Measurements from ENCODE around the gene RPL37. TPM values are rescaled to one million over a fixed set of nuclear protein-coding genes. Genes with fewer than 3 reads are reported as not detected.
"Not testable (repeated sequence)": the region's sequence is repeated elsewhere in the genome, so short reads cannot be mapped to it uniquely, and the experiment has no call there.

Gene RPL37
- total RNA-seq, 1 donor from 2014 or later: 1,632 TPM

- Mint-ChIP-seq H3K4me3 (ENCODE audit: low read depth) (no peak overlapping the region), H3K27me3 (ENCODE audit: low read depth) (peaks cover 9% of the 10 kb centered on the region), H3K9me3 (no peaks in the 10 kb centered on the region), H3K36me3 (ENCODE audit: low read depth) (peaks cover 21% of the 10 kb centered on the region), H3K4me1 (ENCODE audit: low read depth) (peaks cover 27% of the 10 kb centered on the region), H3K27ac (no peak overlapping the region)
- intact Hi-C loops (cut with micrococcal nuclease): no loop called here
- DNase-seq (ENCODE audit: low spot score): no peak
These were observed 35.8 kb downstream of the RPL37 start for GRCh38 chr5:40799258-40799657.

DNA sequence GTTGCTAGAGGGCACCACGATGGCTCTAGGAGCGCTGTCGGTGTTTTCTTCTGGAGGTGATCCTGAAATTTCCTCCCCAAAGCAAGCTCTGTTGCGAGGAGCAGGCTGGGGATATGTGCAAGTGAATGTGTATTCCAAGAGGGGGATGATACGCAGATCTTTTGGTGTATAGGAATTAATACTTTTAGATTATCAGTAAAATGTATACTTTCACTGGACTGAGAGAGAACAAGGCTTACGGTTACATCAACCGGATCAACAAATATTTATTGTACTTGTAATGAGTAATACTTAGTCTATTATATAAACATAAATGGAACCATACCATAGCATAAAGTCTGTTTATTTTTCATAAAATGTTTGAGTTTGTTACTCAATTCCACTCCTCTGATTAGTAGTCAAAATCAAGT, 36.2 kb downstream of the RPL37 start:
- Mint-ChIP-seq H3K4me1 (ENCODE audit: low read depth) (peaks cover 31% of the 10 kb centered on the region), H3K36me3 (ENCODE audit: low read depth) (peaks cover 25% of the 10 kb centered on the region), H3K27me3 (ENCODE audit: low read depth) (peaks cover 9% of the 10 kb centered on the region), H3K9me3 (no peaks in the 10 kb centered on the region), H3K4me3 (ENCODE audit: low read depth) (peak overlapping the region; percentile 82), H3K27ac (peak overlapping the region; percentile 90)
- intact Hi-C loops (cut with micrococcal nuclease): loop anchor here (1.0 kb wide), 3 partner anchors 14 to 44 kb away; partner anchors contain the start of genes RPL37 and TTC33
- DNase-seq (ENCODE audit: low spot score): no peak

GRCh38 chr5:40798012-40798800, 36.8 kb downstream of the RPL37 start, which contains the start of gene PRKAA1:
TSS of gene PRKAA1 (minus strand) at chr5:40798374. CDS start at chr5:40798189, 185 bp downstream.
- peak; percentile 86 for DNase-seq (ENCODE audit: low spot score)
- no peaks in the 10 kb centered on the region for H3K9me3 Mint-ChIP-seq
- intact Hi-C loops (cut with micrococcal nuclease): loop anchor here (1.0 kb wide), 3 partner anchors 15 to 43 kb away; partner anchors contain the start of genes RPL37 and TTC33
- H3K4me1 Mint-ChIP-seq (ENCODE audit: low read depth): peaks cover 33% of the 10 kb centered on the region
- H3K27ac Mint-ChIP-seq: peak within 1 kb of the TSS; percentile 90
- peak within 1 kb of the TSS; percentile 88 for H3K4me3 Mint-ChIP-seq (ENCODE audit: low read depth)
- peaks cover 31% of the 10 kb centered on the region for H3K36me3 Mint-ChIP-seq (ENCODE audit: low read depth)
- H3K27me3 Mint-ChIP-seq (ENCODE audit: low read depth): peaks cover 9% of the 10 kb centered on the region

DNA sequence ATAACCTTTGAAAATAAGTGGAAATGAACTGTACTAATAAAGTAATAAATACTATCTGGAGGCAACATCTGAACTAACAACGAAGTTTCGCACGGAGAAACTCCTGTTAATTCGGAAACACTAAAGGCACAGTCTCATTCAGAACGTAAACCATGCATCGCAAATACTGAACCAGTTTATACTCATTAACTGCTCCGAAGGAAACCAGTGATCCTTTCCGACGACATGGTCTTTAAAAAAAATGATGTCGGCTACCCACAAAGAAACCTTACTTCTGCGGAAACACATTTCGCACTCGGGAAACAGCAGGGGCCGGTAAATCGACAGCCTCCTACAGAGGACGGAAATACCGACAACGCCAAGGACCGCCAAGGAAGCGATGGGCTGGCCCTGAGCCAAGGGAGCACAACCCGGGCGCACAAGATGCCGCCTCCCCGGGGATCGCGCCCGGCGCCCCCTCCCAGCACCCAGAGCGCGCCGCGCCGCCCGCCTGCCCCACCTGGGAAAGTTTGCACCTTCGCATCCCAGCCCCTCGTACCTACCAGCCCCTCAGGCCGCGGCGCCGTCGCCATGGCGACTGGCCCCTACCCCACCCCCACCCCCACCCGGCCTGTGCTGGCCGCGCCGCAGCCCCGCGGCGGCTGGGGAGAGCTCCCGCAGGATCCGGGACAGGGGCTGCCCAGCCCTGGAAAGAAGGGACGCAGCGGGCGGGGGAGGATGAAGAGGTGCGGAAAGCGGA, 37.6 kb downstream of the RPL37 start:
- H3K27me3 Mint-ChIP-seq (ENCODE audit: low read depth): peaks cover 4% of the 10 kb centered on the region
- DNase-seq (ENCODE audit: low spot score): peak; percentile 68
- H3K4me1 Mint-ChIP-seq (ENCODE audit: low read depth): peaks cover 33% of the 10 kb centered on the region
- intact Hi-C loops (cut with micrococcal nuclease): loop anchor here (1.0 to 2.0 kb wide), 4 partner anchors 16 to 42 kb away; partner anchors contain the start of genes RPL37 and TTC33
- peak overlapping the region; percentile 88 for H3K4me3 Mint-ChIP-seq (ENCODE audit: low read depth)
- H3K36me3 Mint-ChIP-seq (ENCODE audit: low read depth): peaks cover 32% of the 10 kb centered on the region
- no peaks in the 10 kb centered on the region for H3K9me3 Mint-ChIP-seq
- H3K27ac Mint-ChIP-seq: peak overlapping the region; percentile 81

GRCh38 chr5:40796487-40796889, 38.5 kb downstream of the RPL37 start:
- Mint-ChIP-seq H3K4me3 (ENCODE audit: low read depth) (peak overlapping the region; percentile 88), H3K36me3 (ENCODE audit: low read depth) (peaks cover 32% of the 10 kb centered on the region), H3K4me1 (ENCODE audit: low read depth) (peaks cover 33% of the 10 kb centered on the region), H3K9me3 (no peaks in the 10 kb centered on the region), H3K27ac (no peak overlapping the region), H3K27me3 (ENCODE audit: low read depth) (peaks cover 1% of the 10 kb centered on the region)
- intact Hi-C loops (cut with micrococcal nuclease): loop anchor here (2.0 kb wide), 1 partner anchor 20 kb away; no protein-coding TSS in a partner anchor
- DNase-seq (ENCODE audit: low spot score): no peak

DNA sequence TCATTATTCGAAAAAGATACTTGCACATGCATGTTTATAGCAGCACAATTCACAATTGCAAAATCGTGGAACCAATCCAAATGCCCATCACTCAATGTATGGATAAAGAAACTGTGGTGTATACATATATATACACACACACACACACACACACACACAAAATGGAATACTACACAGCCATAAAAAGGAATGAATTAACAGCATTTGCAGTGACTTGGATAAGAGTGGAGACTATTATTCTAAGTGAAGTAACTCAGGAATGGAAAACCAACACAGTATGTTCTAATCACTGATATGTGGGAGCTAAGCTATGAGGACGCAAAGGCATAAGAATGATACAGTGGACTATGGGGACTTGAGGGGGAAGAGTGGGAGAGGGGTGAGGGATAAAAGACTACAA, 40.1 kb downstream of the RPL37 start:
- peaks cover 32% of the 10 kb centered on the region for H3K36me3 Mint-ChIP-seq (ENCODE audit: low read depth)
- H3K4me3 Mint-ChIP-seq (ENCODE audit: low read depth); H3K27ac Mint-ChIP-seq; intact Hi-C loops (cut with micrococcal nuclease); DNase-seq (ENCODE audit: low spot score); H3K27me3 Mint-ChIP-seq (ENCODE audit: low read depth); H3K9me3 Mint-ChIP-seq: not testable (repeated sequence)
- H3K4me1 Mint-ChIP-seq (ENCODE audit: low read depth): peaks cover 39% of the 10 kb centered on the region

DNA sequence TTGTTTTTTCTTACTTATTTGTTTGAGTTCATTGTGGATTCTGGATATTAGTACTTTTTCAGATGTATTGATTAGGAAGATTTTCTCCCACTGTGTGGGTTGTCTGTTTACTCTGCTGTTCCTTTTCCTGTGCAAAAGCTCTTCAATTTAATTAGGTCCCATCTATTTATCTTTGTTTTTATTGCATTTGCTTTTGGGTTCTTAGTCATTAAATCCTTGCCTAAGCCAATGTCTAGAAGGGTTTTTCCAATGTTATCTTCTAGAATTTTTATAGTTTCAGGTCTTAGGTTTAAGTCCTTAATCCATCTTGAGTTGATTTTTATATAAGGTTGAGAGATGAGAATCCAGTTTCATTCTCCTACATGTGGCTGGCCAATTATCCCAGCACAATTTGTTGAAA, 40.7 kb downstream of the RPL37 start:
- Mint-ChIP-seq H3K4me1 (ENCODE audit: low read depth) (peaks cover 38% of the 10 kb centered on the region), H3K36me3 (ENCODE audit: low read depth) (peaks cover 35% of the 10 kb centered on the region)
- intact Hi-C loops (cut with micrococcal nuclease); H3K27ac Mint-ChIP-seq; H3K27me3 Mint-ChIP-seq (ENCODE audit: low read depth); H3K4me3 Mint-ChIP-seq (ENCODE audit: low read depth); H3K9me3 Mint-ChIP-seq; DNase-seq (ENCODE audit: low spot score): not testable (repeated sequence)

- intact Hi-C loops (cut with micrococcal nuclease); H3K27me3 Mint-ChIP-seq (ENCODE audit: low read depth); DNase-seq (ENCODE audit: low spot score); H3K27ac Mint-ChIP-seq; H3K4me3 Mint-ChIP-seq (ENCODE audit: low read depth): not testable (repeated sequence)
- peaks cover 51% of the 10 kb centered on the region for H3K36me3 Mint-ChIP-seq (ENCODE audit: low read depth)
- peaks cover 11% of the 10 kb centered on the region for H3K9me3 Mint-ChIP-seq
- peaks cover 29% of the 10 kb centered on the region for H3K4me1 Mint-ChIP-seq (ENCODE audit: low read depth)
These were observed 42.3 kb downstream of the RPL37 start for GRCh38 chr5:40792691-40793090.

- intact Hi-C loops (cut with micrococcal nuclease): no loop called here
- no peak for DNase-seq (ENCODE audit: low spot score)
- H3K4me3 Mint-ChIP-seq (ENCODE audit: low read depth): no peak overlapping the region
- no peak overlapping the region for H3K27ac Mint-ChIP-seq
- H3K4me1 Mint-ChIP-seq (ENCODE audit: low read depth): peaks cover 27% of the 10 kb centered on the region
- no peaks in the 10 kb centered on the region for H3K27me3 Mint-ChIP-seq (ENCODE audit: low read depth)
- peaks cover 15% of the 10 kb centered on the region for H3K9me3 Mint-ChIP-seq
- peaks cover 54% of the 10 kb centered on the region for H3K36me3 Mint-ChIP-seq (ENCODE audit: low read depth)
These were observed 43.3 kb downstream of the RPL37 start for GRCh38 chr5:40791715-40792139.

DNA sequence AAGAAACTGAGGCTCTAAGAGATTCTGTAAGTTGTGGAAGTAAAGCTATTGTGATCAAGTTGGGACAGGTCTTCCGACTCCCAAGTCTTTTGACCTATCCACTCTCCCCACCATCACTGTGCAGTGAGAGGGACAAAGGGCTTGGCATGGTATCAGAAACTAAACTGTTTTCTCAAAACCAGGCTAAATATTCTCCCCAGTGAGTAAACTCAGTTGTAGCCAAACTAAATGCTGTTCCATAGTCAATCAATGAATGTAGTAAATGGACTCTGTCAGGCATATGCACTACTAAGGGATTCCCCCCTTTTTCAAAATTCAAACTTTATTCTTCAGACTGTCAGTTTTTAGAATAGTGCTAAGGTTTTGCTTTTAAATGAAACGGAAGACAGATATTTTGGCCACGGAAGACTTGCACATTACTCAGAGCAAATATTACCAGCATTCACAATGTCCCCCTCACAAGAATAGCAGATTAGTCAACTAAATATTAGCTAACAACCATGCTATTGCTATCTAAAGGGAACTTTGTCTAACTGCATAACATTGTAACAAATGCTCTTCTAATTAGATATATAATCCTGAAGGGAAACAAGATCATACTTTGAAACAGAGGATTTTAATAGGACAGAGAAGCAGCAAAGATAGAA, 44.0 kb downstream of the RPL37 start:
- Mint-ChIP-seq H3K27me3 (ENCODE audit: low read depth) (no peaks in the 10 kb centered on the region), H3K4me1 (ENCODE audit: low read depth) (peaks cover 23% of the 10 kb centered on the region), H3K9me3 (peaks cover 21% of the 10 kb centered on the region), H3K4me3 (ENCODE audit: low read depth) (no peak overlapping the region), H3K36me3 (ENCODE audit: low read depth) (peaks cover 59% of the 10 kb centered on the region), H3K27ac (no peak overlapping the region)
- no peak for DNase-seq (ENCODE audit: low spot score)
- intact Hi-C loops (cut with micrococcal nuclease): no loop called here

- H3K4me3 Mint-ChIP-seq (ENCODE audit: low read depth); H3K27ac Mint-ChIP-seq; intact Hi-C loops (cut with micrococcal nuclease); H3K27me3 Mint-ChIP-seq (ENCODE audit: low read depth); DNase-seq (ENCODE audit: low spot score): not testable (repeated sequence)
- Mint-ChIP-seq H3K4me1 (ENCODE audit: low read depth) (peaks cover 15% of the 10 kb centered on the region), H3K9me3 (peaks cover 21% of the 10 kb centered on the region), H3K36me3 (ENCODE audit: low read depth) (peaks cover 46% of the 10 kb centered on the region)
These were observed 46.1 kb downstream of the RPL37 start for GRCh38 chr5:40788941-40789340.

- Mint-ChIP-seq H3K4me3 (ENCODE audit: low read depth) (no peak overlapping the region), H3K36me3 (ENCODE audit: low read depth) (peaks cover 39% of the 10 kb centered on the region), H3K9me3 (peaks cover 21% of the 10 kb centered on the region), H3K4me1 (ENCODE audit: low read depth) (peaks cover 13% of the 10 kb centered on the region), H3K27me3 (ENCODE audit: low read depth) (no peaks in the 10 kb centered on the region), H3K27ac (no peak overlapping the region)
- no peak for DNase-seq (ENCODE audit: low spot score)
- intact Hi-C loops (cut with micrococcal nuclease): no loop called here
These were observed 47.0 kb downstream of the RPL37 start for GRCh38 chr5:40787986-40788385.
